SW480 (cell line): ENCODE measurements around the gene OR5AC2.

Experiments used
- DNase-seq: peaks from one replicate; pipeline ENCODE4 v3.0.0-alpha.2; 2016; ENCODE audit warnings: low spot score

Gene OR5AC2, protein sequence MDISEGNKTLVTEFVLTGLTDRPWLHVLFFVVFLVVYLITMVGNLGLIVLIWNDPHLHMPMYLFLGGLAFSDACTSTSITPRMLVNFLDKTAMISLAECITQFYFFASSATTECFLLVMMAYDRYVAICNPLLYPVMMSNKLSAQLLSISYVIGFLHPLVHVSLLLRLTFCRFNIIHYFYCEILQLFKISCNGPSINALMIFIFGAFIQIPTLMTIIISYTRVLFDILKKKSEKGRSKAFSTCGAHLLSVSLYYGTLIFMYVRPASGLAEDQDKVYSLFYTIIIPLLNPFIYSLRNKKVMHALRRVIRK

DNA sequence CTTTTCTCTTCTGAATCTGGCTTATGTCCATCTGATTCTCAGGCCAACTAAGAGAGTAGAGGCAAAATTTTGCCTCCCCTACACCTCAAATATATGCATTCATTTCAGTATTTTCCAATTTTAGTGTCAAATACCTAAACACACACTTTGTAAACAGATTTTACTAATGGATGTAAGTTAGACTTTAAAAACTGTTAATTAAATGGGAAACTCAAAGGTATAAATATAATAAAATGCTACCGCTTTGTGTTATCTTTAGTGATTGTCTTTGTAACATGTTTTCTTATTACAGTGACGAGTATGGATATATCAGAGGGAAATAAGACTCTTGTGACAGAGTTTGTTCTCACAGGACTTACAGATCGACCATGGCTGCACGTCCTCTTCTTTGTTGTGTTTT is at the start of gene OR5AC2:
Gene OR5AC2 (plus strand): TSS at position 301 of the 400 bp plus-strand sequence. CDS start 0 bp downstream, at position 301.
- no peak for DNase-seq

DNA sequence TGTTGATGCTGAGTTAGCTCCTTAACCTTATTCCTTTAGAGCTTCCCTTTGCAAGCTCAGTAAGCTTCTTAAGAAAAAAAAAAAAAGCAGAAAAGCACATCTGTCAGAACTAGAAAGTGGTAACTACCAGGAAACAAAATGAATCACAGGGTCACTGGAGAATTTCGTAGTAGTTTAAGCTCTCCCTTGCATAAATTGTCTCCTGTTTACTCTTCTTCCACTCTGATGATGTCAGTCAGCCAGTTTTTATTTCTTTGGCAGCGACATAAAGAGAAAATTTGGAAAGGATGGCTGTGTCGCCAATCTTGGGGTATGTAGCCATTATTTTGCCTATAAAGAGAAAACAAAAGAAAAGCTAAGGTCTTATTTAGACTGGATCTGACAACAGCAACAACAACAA is 48.7 kb upstream of the OR5AC2 start:
- DNase-seq, result no peak

DNA sequence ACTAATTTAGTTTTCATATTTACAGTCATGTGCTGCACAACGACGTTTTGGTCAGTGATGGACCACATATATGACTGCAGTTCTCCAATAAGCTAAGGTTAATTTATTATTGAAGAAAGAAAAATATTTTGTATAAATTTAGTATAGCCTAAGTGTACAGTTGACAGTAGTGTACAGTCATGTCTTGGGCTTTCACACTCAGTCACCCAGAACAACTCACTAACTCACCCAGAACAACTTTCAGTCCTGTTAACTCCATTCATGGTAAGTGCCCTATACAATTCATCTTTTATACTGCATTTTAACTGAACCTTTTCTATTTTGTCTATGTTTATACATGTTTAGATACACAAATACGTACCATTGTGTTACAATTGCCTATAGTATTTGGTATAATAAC is 48.1 kb upstream of the OR5AC2 start:
- DNase-seq, result no peak

DNA sequence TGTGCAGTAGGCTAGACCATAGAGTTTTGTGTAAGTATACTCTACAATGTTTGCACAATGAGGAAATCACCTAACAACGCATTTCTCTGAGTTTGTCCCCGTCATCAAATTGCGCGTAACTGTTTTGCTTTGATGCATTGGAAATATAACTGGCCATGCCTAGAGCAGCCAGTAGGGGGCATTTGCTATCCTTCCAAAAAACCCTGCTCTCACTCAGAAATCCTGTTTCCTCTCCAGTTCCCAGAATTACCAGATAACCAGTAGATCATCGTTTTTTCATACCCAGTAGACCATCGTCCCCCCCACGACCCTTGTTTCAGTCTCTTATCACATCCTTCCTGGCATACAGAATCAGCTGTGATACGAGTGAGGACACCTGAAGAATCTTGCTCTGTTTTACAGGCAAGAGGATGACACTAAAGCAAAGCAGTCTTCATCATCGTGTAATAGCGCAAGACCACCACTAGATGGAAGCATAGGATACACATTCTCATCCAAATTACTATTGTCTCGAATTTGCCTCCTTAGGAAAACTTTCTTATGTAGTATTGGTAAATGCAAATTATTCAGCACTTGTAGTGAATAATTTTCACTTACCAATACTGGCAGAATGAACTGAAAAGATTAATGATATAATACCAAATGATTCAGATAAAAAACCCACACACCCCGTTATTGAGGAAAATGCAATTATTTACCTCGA is 47.5 kb upstream of the OR5AC2 start:
- DNase-seq, result peak; percentile 82

DNA sequence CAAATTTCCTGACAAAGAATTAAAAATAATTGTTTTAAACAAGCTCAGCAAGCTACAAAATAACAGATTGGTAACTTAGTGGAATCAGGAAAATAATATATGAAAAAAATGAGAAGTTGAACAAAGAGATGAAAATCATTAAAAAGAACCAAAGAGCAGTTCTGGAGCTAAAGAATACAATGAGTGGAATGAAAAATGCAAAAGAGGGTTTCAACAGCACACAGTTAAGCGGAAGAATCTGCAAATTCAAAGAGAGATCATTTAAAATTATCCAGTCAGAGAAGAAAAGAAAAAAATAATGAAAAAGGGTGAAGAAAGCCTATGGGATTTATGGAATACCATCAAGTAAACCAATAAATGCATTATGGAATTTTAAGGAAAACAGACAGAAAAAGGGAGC is 45.6 kb upstream of the OR5AC2 start:
- DNase-seq, result no peak

DNA sequence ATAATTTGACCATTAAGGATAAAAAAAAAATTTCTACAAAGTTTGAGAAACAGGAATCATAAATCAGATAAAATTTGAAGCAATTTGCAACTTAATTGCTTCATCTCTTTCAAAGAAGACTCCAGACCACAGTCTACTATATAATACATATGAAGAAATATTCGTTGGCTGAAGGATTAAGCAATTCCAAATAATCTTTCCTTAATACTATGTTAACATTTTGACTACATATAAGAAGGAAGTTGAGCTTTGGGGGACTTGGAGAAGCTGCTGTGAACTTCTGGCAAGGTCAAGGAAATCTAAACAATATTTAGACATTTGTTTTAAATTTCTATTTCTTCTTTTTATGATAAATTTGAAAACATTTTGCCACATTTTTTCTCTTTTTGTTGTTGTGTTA is 38.4 kb upstream of the OR5AC2 start:
- DNase-seq, result no peak

DNA sequence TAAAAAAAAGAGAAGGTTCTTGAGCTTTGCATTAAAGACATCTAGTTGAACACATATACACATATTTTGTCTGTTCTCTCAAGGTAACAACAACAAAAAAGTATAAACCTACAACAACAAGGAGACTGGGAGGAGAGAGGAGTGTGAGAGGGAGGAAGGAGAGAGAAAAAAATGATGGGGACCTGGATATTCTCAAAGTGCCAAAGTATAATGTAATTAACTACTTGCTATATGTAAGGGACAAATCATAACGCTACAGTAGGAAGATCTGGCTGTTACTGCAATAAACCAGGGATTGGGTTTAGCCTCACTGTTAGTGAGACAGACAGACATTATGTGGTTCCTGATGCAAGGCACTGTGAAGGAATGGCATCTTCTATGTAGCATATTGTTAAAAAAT is 37.7 kb upstream of the OR5AC2 start:
- no peak for DNase-seq

DNA sequence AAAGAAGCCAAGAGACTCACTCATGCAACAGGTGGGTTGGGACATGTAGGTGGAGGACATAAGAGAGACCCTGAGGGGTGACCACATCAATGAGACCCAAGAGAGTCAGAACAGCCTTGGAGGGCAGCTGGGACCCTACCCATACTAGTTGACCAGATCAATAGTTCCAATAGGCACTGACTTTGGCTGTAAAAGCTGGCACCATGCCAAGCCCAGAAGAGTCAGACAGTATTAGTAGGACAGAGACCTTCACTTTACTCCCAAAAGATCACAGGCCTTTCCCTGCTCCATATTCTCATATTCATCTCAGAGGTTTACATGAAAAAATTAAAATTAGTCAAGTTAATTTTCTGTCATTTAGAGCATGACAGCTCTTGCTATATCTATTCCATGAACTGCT is 30.9 kb upstream of the OR5AC2 start:
- DNase-seq, result no peak

DNA sequence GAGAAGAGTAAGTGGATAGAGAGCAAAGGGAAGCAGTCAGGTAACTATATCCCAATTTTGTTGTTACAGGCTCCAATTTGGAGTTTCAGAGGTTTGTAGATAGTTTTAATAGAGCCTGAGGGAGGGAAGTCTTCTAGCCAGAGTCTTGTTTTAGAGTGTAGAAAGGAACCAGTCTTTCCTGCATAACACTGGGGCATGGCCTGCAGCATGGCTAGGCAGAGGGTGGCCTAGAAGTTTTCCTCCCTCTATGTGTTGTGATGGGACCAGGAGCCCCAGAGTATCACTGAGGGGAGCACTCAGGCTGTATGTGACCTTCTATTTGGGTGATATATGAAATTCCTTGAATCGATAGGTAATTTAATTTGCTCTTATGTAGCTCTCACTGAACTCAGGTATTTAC is 29.3 kb upstream of the OR5AC2 start:
- no peak for DNase-seq

DNA sequence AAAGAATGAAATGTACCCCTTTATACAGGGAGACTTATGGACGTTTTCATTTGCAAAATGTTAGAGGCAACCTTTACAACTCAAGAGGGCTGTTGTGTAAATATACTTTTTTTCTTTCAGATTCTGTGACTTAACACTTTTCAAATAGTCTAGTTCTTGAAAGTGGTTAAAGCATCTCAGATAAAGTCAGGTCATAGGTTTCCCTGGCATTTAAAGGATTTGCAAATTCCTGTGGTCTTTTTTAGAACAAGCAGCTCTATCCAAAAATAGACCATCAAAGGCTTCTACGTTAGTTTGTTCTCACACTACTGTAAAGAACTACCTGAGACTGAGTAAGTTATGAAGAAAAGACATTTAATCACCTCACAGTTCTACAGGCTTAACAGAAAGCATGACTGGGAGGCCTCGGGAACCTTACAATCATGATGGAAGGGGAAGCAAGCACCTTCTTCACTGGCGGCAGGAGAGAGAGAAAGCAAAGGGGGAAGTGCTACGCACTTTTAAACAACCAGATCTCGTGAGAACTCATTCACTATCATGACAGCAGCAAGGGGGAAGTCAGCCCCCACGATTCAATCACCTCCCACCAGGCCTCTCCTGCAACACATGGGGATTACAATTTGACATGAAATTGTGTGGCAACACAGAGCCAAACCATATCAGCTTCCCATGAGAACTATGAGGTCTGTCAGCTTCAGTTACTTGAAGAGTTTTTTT is 28.6 kb upstream of the OR5AC2 start:
- no peak for DNase-seq

DNA sequence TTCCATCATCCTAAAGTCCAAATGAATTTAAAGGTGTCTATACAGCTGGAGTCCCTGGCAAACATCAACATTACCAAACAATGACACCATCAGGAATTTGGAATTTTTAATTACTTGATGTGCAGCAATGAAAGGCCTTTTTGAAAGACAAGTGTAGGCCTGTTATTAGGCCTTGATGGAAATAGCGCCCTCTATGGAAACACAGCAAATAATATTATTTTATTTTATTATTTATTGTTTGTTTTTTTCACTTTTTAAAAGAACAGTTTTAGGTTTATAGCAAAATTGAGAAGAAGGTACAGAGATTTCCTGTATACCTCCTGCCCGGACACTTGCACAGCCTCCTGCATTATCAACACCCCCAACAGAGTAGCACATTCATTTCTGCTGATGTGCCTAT is 18.1 kb upstream of the OR5AC2 start:
- no peak for DNase-seq

DNA sequence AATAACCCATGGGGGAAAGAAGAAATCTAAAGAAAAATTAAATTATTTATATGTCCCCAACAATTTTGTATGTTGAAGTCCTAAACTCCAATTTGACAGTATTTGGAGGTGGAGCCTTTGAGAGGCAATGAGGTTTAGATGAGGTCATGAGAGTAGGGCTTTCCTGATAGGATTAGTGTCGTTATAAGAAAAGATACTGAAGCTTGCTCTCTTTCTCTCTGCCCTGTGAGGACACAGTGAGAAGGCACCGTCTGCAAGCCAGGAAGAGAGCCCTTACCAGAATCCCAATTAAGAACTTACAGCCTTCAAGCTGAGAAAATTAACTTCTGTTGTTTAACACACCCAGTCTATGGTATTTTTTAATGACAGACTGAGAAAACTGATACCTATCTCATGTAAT is 16.1 kb upstream of the OR5AC2 start:
- DNase-seq, result no peak

DNA sequence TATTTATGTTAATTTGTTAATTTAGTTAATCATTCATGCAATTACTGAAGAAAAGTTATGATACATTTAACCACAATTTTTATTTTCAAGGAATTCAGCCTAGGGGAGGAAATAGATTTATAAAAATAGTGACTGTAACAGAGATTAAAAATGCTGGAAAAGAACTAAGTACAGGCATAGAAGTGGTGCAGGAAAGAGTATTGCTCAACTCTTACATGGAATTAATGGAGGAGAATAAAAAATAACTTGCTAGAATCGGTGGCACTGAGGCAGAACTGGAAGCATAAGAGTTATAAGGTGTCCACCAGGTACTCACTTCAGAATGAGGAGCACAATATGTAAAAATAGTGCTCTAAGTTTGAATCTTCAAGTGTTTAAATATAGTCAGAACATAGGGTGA is 13.5 kb upstream of the OR5AC2 start:
- DNase-seq, result no peak

DNA sequence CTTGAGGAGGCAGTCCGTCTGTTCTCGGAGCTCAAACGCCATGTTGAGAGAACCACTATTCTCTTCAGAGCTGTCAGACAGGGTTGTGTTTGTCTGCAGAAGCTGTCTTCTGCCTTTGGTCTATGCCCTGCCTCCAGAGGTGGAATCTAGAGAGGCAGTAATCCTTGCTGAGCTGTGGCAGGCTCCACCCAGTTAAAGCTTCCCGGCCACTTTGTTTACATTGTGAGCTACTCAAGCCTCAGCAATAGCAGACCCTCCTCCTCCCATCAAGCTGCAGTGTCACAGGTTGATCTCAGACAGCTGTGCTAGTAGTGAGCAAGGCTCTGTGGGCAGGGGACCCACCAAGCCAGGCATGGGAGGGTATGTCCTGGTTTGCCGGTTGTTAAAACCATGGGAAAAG is 8.9 kb downstream of the OR5AC2 start:
- DNase-seq, result no peak

DNA sequence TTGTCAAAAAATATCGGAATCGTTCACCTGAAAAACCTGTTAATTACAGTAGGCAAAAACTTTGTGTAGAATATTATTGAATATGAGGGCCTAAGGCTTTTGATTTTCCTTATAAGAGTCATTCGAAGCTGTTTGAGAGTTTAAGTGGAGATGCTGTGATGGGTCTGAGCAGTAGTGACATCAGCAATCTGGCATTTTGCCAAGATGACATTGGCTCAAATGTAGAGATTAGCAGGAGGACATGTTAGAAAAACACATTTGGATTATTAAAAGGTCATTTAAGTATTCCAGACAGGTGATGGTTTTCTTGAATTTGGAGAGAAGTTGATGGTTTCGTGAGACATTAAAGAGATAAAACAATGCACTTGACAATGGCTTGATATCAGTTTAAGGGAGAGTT is 12.9 kb downstream of the OR5AC2 start:
- no peak for DNase-seq

DNA sequence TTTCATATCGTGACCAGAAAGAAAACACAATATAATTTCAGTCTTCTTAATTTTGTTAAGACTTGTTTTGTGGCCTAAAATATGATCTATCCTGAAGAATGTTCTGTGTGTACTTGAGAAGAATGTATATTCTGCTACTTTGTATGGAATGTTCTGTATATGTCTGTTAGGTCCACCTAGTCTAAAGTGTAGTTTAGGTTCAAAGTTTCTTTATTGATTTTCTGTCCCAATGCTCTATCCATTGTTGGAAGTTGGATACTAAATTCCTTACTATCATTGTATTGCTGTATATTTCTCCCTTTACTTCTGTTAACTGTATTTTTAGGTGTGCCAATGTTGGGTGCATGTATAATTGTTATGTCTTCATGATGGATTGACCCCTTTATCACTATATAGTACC is 21.2 kb downstream of the OR5AC2 start:
- DNase-seq, result no peak

DNA sequence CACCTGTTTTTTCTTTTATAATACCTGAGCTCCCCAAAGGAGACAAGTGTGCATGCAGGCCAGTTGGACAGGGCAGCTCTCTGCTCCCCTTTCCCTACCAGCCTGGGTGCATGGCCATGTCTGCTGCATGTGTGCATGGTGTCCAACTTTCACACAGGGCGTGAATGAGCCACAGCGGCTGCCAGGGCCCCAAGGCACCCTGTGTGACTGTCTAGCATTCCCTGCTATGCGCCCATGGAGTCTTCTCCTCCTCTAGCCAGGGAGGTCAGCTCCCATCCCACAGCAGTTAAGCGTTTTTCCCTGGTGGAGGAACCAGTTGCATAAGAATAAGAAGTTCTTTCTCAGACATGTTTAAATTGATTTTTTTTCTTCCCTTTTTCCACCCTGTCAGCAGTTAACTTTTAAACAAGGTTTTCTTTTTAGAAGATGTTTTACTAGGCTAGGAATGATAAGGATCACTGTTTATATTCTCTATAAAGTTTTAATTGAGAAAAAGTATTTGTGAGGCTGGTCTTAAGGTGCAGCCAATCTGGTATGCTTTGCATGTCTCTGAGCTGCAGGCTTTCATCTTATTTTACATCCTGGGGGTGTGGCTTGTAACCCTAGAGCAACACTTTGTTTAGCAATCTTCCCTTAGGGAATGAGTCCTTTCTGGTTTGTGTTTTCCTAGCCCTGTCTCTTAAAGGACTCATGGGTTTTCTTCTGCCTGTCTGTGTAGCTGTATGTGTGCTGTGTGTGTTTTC is 23.0 kb downstream of the OR5AC2 start:
- DNase-seq, result no peak

DNA sequence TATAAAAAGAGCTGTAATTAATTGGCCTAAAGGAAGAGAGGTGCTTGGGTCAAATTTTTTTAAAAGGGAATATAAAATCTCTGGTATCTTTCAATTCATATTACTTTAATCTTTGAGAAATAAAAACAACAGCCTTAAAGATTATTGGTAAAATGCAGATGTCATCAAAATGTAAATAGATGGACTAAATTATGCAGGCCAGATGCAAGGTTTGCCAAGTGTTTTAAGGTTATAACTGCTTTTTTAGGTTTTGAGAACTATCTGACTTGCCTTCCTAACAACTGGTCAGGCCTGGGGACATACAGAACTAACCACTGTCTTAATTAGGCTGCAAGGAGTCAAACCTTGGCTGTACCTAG is 23.6 kb downstream of the OR5AC2 start:
- no peak for DNase-seq

DNA sequence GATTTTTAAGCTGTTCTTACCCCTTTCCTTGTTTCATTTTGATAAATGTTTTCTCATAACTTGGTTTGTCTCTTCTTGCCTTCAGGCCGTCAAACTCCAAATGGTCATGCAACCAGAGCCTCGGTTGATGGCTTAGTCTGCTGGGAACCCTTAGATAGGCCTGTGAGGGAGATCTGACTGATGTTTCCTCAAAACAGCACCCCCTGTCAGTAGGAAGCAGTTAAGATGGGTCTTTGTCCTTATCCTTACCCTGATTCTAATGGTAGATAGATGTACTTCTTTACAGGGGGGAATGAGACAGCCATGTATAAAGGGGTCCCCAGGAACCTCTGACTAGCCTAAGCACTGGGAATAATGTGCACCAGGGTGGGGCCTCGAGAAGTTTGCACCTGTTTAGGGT is 27.3 kb downstream of the OR5AC2 start:
- no peak for DNase-seq

DNA sequence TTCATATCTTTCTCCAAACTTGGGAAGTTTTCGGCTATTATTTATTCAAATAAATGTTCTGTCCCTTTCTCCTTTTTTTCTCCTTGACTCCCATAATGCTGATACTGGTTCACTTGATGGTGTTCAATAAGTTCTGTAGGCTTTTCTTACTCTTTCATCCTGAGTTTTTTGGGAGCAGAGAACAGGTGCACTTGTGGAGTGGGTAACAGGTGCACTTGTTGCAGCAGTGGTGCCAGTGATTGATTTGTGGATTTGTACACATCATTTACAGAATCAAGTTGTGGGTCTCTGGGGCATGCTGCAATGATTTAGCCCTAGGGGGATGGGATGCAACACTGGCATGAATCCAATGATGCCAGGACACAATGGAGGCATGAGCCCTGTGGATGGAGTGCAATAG is 28.7 kb downstream of the OR5AC2 start:
- no peak for DNase-seq

DNA sequence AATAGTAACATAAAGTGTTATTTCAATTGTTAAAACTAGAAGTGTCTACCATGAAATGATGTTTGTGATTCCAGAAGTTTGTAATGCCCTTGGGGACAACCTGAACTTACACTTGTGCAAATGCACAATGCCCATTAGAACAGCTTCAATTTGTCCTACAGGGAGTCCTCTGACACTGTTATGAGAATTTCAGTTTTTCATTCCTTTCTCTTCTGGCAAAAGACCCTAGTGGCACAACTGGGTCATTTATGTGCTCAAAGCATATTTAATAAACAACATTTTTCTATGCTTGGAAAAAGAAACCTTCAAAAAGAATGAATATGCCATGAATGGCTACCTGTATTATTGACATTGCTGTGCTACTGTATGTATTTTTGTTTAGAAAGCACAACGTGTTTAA is 43.4 kb downstream of the OR5AC2 start, which contains the start of gene OR5H1:
Gene OR5H1 (plus strand): TSS at position 301 of the 400 bp plus-strand sequence. CDS start 1,977 bp downstream, outside the sequence.
- no peak for DNase-seq

DNA sequence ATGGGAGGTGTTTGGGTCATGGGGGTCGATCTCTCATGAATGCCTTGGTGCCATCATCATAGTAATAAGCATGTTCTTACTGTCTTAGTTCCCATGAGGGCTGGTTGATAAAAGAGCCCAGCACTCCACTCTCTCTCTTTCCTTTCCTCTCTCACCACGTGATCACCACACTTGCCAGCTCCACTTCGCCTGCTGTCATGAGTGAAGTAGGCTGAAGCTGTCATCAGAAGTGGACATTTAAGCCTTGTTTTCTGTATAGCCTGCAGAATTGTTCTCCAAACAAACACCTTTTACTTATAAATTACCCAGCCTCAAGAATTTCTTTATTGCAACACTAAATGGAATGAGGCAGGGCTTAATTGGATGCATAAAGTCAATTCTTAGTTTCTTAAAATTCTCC is 49.7 kb downstream of the OR5AC2 start:
- no peak for DNase-seq
